Measurements from ENCODE around the gene VTI1A. TPM values are rescaled to one million over a fixed set of nuclear protein-coding genes. Genes with fewer than 3 reads are reported as not detected.

VTI1A gene
- total RNA-seq, 1 experiment from 2014 or later = 61.7 TPM

DNA sequence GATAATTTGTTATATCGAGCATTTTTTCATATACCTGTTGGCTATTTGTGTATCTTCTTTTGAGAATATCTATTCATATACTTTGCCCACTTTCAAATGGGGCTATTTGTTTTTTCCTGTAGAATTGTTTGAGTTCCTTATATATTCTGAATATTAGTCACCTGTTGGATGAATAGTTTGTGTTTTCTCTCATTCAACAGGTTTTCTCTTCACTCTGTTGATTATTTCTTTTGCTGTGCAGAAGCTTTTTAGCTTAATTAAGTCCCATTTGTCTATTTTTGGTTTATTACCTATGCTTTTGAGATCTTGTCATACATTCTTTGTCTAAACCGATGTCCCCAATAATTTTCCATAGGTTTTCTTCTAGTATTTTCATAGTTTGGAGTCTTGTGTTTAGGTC is 65.3 kb downstream of the VTI1A start:
- no peak overlapping the region for H3K9ac ChIP-seq (ENCODE audit: low read length)
- H3K27ac ChIP-seq (ENCODE audit: low read length) = no peak overlapping the region
- H3K27me3 ChIP-seq (ENCODE audit: low read length) = no peaks in the 10 kb centered on the region
- H2AFZ ChIP-seq (ENCODE audit: low read length) = no peak overlapping the region
- no peaks in the 10 kb centered on the region for H3K79me2 ChIP-seq (ENCODE audit: low read length)
- no peak overlapping the region for H3K4me2 ChIP-seq (ENCODE audit: low read depth, low read length, poor library complexity, severe bottlenecking)
- no peak for DNase-seq
- H3K9me3 ChIP-seq (ENCODE audit: low read length) = no peaks in the 10 kb centered on the region; the same call in 1 of the 2 replicates
- H3K9me2 ChIP-seq (replicated peaks; ENCODE audit: insufficient read depth, low read length) = no peaks in the 10 kb centered on the region; the same call in 1 of the 2 replicates
- H4K20me1 ChIP-seq (ENCODE audit: insufficient read depth, low read depth, low read length) = 0 out of 2 replicates have a peak, but pooled peaks cover 4% of the 10 kb centered on the region
- H3K4me3 ChIP-seq (ENCODE audit: low read length) = no peak overlapping the region
- H3K4me1 ChIP-seq (ENCODE audit: low read length) = no peaks in the 10 kb centered on the region
- H3K36me3 ChIP-seq (ENCODE audit: insufficient read depth, low read length) = no peaks in the 10 kb centered on the region

DNA sequence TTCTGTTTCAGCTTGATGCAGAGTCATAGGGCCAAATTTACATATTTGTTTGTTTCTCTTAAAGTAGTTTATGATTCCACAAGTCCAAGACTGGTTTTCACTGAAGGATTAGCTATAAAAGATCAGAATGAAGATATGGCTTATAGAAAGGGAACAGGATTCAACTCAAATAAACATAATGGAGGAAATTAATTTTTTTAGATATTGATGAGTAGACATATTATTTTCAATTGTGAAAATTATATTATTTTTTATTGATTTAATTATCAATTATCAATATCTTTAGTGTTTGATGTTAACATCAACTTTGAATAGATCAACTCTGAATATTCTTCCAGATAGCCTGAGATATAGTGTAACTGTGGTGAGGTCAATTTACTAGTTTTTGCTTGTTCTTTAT is 68.1 kb downstream of the VTI1A start:
- H3K79me2 ChIP-seq (ENCODE audit: low read length) = peaks cover 10% of the 10 kb centered on the region

DNA sequence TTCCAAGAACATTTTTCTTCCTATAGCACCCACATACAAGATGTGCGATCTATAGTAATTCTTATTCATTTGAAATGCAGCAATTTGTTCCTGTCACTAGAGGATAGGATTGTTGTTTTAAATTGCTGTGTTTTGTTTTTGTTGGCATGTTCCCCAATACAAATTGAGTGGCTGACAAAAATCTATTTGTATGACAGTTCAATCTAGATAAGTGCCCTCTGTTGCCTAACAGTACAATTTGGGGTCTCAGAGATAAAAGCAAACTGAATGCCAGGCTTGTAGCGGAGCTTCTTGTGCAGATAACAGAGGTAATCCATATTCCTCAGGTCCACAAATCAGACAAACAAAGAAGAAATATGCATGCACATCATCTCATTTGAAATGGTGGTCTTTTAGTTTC is 68.8 kb downstream of the VTI1A start:
- Histone ChIP-seq H3K9me3 (ENCODE audit: low read length) (no peaks in the 10 kb centered on the region; the same call in 1 of the 2 replicates), H3K27me3 (ENCODE audit: low read length) (no peaks in the 10 kb centered on the region), H3K9me2 (replicated peaks; ENCODE audit: insufficient read depth, low read length) (no peaks in the 10 kb centered on the region; the same call in 1 of the 2 replicates), H2AFZ (ENCODE audit: low read length) (no peak overlapping the region), H3K36me3 (ENCODE audit: insufficient read depth, low read length) (no peaks in the 10 kb centered on the region), H4K20me1 (ENCODE audit: insufficient read depth, low read depth, low read length) (no peaks in the 10 kb centered on the region), H3K9ac (ENCODE audit: low read length) (no peak overlapping the region), H3K79me2 (ENCODE audit: low read length) (peaks cover 12% of the 10 kb centered on the region), H3K4me2 (ENCODE audit: low read depth, low read length, poor library complexity, severe bottlenecking) (no peak overlapping the region), H3K4me3 (ENCODE audit: low read length) (no peak overlapping the region), H3K4me1 (ENCODE audit: low read length) (no peaks in the 10 kb centered on the region), H3K27ac (ENCODE audit: low read length) (no peak overlapping the region)
- DNase-seq = no peak

More for the DNA sequence above, 68.1 kb downstream of the VTI1A start:
- DNase-seq = no peak
- Histone ChIP-seq H2AFZ (ENCODE audit: low read length) (no peak overlapping the region), H3K4me2 (ENCODE audit: low read depth, low read length, poor library complexity, severe bottlenecking) (no peak overlapping the region), H3K27ac (ENCODE audit: low read length) (no peak overlapping the region), H3K4me1 (ENCODE audit: low read length) (no peaks in the 10 kb centered on the region), H3K4me3 (ENCODE audit: low read length) (no peak overlapping the region), H3K27me3 (ENCODE audit: low read length) (no peaks in the 10 kb centered on the region), H3K9ac (ENCODE audit: low read length) (no peak overlapping the region), H4K20me1 (ENCODE audit: insufficient read depth, low read depth, low read length) (no peaks in the 10 kb centered on the region), H3K36me3 (ENCODE audit: insufficient read depth, low read length) (no peaks in the 10 kb centered on the region), H3K9me2 (replicated peaks; ENCODE audit: insufficient read depth, low read length) (no peaks in the 10 kb centered on the region; the same call in 1 of the 2 replicates), H3K9me3 (ENCODE audit: low read length) (no peaks in the 10 kb centered on the region; the same call in 1 of the 2 replicates)

DNA sequence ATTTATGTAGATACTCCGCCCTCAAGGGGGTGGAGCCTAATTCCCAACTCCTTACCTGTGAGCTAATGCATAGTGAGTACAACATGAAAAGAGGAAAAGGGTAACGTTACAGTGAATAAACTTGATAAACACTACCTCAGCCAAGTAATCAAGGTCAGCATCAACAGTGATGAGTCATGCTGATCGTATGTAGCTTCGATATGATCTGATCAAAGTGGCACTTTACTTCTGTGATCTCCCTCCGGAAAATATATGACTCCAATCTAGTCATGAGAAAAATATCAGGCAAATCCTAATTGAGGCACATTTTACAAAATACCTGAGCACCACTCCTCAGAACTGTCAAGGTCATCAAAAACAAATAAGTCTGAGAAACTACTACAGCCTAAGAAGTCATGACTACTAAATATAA is 70.4 kb downstream of the VTI1A start:
- no peaks in the 10 kb centered on the region for H3K36me3 ChIP-seq (ENCODE audit: insufficient read depth, low read length)
- no peak overlapping the region for H3K4me3 ChIP-seq (ENCODE audit: low read length)
- no peak overlapping the region for H3K4me2 ChIP-seq (ENCODE audit: low read depth, low read length, poor library complexity, severe bottlenecking)

DNA sequence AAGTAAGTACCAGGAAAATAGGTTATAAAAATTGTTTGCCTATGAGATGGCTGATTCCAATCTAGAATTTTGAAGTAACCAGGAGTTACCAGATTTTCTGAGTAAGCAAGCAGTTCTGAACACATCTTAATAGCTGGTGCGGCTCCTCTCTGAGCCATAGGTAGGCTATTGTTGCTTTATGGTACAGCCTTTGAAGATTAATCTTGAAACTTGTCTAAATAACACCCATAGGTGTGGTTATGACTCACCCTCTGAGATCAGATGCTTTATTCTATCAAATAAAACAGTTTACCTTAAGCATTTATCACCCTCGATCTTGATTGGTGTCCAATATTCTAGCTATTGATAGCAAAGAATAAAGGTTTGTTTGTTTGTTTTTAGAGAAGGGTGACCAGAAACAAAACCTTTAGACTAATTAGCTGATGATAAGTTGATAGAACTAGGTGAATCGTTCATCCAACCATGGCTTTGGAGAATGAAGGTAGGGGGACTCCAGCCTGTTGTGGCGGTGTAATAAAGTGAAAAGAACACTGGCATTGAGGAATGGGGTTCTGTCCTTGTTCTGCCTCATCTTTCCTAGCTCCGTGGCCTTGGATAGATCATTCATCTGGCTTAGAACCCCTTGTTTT is 72.2 kb downstream of the VTI1A start:
- Histone ChIP-seq H3K79me2 (ENCODE audit: low read length) (peaks cover 23% of the 10 kb centered on the region), H3K27me3 (ENCODE audit: low read length) (no peaks in the 10 kb centered on the region), H3K4me2 (ENCODE audit: low read depth, low read length, poor library complexity, severe bottlenecking) (no peak overlapping the region), H3K27ac (ENCODE audit: low read length) (no peak overlapping the region), H3K9ac (ENCODE audit: low read length) (no peak overlapping the region), H3K4me1 (ENCODE audit: low read length) (no peaks in the 10 kb centered on the region), H3K9me3 (ENCODE audit: low read length) (no peaks in the 10 kb centered on the region), H3K36me3 (ENCODE audit: insufficient read depth, low read length) (no peaks in the 10 kb centered on the region), H3K9me2 (replicated peaks; ENCODE audit: insufficient read depth, low read length) (no peaks in the 10 kb centered on the region; the same call in 1 of the 2 replicates), H4K20me1 (ENCODE audit: insufficient read depth, low read depth, low read length) (no peaks in the 10 kb centered on the region), H3K4me3 (ENCODE audit: low read length) (no peak overlapping the region), H2AFZ (ENCODE audit: low read length) (no peak overlapping the region)
- DNase-seq = no peak

More for the DNA sequence above, 70.4 kb downstream of the VTI1A start:
- Histone ChIP-seq H3K9me2 (replicated peaks; ENCODE audit: insufficient read depth, low read length) (no peaks in the 10 kb centered on the region; the same call in 1 of the 2 replicates), H3K79me2 (ENCODE audit: low read length) (peaks cover 17% of the 10 kb centered on the region), H3K9ac (ENCODE audit: low read length) (no peak overlapping the region), H3K9me3 (ENCODE audit: low read length) (no peaks in the 10 kb centered on the region; the same call in 1 of the 2 replicates), H4K20me1 (ENCODE audit: insufficient read depth, low read depth, low read length) (no peaks in the 10 kb centered on the region), H3K4me1 (ENCODE audit: low read length) (no peaks in the 10 kb centered on the region), H3K27me3 (ENCODE audit: low read length) (no peaks in the 10 kb centered on the region), H2AFZ (ENCODE audit: low read length) (no peak overlapping the region), H3K27ac (ENCODE audit: low read length) (no peak overlapping the region)
- no peak for DNase-seq

DNA sequence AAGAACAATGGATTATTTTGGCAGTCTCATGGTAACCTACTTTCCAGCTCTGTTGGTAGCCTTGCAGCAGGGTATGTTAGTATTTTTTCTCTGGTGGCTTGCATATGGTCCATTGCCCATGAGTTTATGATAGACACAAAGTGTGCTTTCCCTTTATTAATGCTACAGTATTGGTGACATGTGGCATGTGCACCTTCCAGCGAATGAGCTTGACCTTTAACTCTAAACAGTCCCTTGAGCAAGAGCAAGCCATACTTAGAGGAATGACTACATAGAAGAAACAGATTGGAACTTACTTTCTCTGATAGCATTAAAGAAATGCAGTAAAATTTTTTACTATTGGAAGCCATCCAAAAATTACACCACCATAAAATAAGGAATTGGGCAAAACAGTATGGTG is 73.9 kb downstream of the VTI1A start:
- Histone ChIP-seq H3K9me3 (ENCODE audit: low read length) (no peaks in the 10 kb centered on the region), H3K4me1 (ENCODE audit: low read length) (no peaks in the 10 kb centered on the region), H3K36me3 (ENCODE audit: insufficient read depth, low read length) (no peaks in the 10 kb centered on the region), H3K27ac (ENCODE audit: low read length) (no peak overlapping the region), H3K27me3 (ENCODE audit: low read length) (no peaks in the 10 kb centered on the region), H2AFZ (ENCODE audit: low read length) (no peak overlapping the region), H3K79me2 (ENCODE audit: low read length) (peaks cover 27% of the 10 kb centered on the region), H3K4me2 (ENCODE audit: low read depth, low read length, poor library complexity, severe bottlenecking) (no peak overlapping the region), H3K9ac (ENCODE audit: low read length) (no peak overlapping the region), H3K9me2 (replicated peaks; ENCODE audit: insufficient read depth, low read length) (no peaks in the 10 kb centered on the region; the same call in 1 of the 2 replicates), H4K20me1 (ENCODE audit: insufficient read depth, low read depth, low read length) (no peaks in the 10 kb centered on the region), H3K4me3 (ENCODE audit: low read length) (no peak overlapping the region)
- DNase-seq = no peak

DNA sequence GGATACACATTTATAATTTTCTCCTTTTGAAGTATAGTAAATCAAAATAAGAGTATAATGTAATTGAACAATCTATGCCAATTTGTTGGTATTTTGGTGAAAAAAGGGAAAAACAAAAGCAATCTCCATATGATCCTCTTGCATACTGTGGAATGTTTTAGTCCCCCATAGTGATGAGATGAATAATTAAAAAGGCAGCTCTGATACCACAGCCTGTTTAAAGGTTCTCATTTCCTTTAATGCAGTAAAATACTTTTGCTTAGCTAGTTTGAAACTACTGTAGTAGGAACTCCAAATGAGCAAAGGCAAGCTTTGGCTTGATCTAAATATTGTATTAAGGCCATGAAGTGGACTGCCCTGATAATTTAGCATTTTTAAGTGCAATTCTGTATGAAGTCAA is 77.6 kb downstream of the VTI1A start:
- Histone ChIP-seq H3K79me2 (ENCODE audit: low read length) (peaks cover 20% of the 10 kb centered on the region), H3K9me2 (replicated peaks; ENCODE audit: insufficient read depth, low read length) (no peaks in the 10 kb centered on the region), H3K4me2 (ENCODE audit: low read depth, low read length, poor library complexity, severe bottlenecking) (no peak overlapping the region), H3K4me3 (ENCODE audit: low read length) (no peak overlapping the region), H3K36me3 (ENCODE audit: insufficient read depth, low read length) (no peaks in the 10 kb centered on the region), H3K9ac (ENCODE audit: low read length) (no peak overlapping the region), H3K4me1 (ENCODE audit: low read length) (no peaks in the 10 kb centered on the region), H4K20me1 (ENCODE audit: insufficient read depth, low read depth, low read length) (no peaks in the 10 kb centered on the region), H2AFZ (ENCODE audit: low read length) (no peak overlapping the region), H3K9me3 (ENCODE audit: low read length) (no peaks in the 10 kb centered on the region), H3K27ac (ENCODE audit: low read length) (no peak overlapping the region), H3K27me3 (ENCODE audit: low read length) (no peaks in the 10 kb centered on the region)
- DNase-seq = no peak

DNA sequence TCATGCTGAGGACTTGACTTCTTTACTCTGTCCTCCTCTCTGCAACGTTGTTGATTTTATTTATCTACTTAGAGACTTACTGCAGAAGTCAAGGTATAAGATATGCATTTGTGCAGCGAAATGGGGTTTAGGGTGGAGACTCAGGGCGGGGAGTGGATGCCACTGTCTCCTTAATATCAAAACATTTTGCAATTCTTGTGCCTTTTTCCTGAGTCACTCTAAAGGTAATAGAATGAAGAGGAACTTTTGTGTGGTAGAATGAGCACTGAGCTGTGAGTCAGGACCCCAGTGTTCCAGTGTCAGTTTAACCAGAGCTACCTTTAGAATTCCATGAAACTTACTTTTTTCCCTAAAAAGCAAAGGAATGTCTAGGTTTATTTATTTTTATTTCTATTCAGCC is 78.2 kb downstream of the VTI1A start:
- Histone ChIP-seq H3K9me2 (replicated peaks; ENCODE audit: insufficient read depth, low read length) (no peaks in the 10 kb centered on the region), H3K79me2 (ENCODE audit: low read length) (peaks cover 17% of the 10 kb centered on the region), H3K36me3 (ENCODE audit: insufficient read depth, low read length) (no peaks in the 10 kb centered on the region), H3K9ac (ENCODE audit: low read length) (no peak overlapping the region), H3K27me3 (ENCODE audit: low read length) (no peaks in the 10 kb centered on the region), H3K4me3 (ENCODE audit: low read length) (no peak overlapping the region), H4K20me1 (ENCODE audit: insufficient read depth, low read depth, low read length) (no peaks in the 10 kb centered on the region), H2AFZ (ENCODE audit: low read length) (no peak overlapping the region), H3K9me3 (ENCODE audit: low read length) (no peaks in the 10 kb centered on the region), H3K4me2 (ENCODE audit: low read depth, low read length, poor library complexity, severe bottlenecking) (no peak overlapping the region), H3K4me1 (ENCODE audit: low read length) (no peaks in the 10 kb centered on the region), H3K27ac (ENCODE audit: low read length) (no peak overlapping the region)
- no peak for DNase-seq
